Karpas-422 (cell line): ENCODE data around the gene HLA-DRB5. TPM values are rescaled to one million over a fixed set of nuclear protein-coding genes. Genes with fewer than 3 reads are reported as not detected.
"Not testable (repeated sequence)": the region's sequence is repeated elsewhere in the genome, so short reads cannot be mapped to it uniquely, and the experiment has no call there.

ENCODE experiments used
- DNase-seq: peaks from one replicate; pipeline ENCODE4 v3.0.0-alpha.2; 2015
- H2AFZ ChIP-seq: fragments of 200-600 bp; sonication (generic); 2 replicates; pipeline ENCODE4 v1.6.1; 2014; ENCODE audit warnings: antibody characterized with exemption, low read length, mixed read lengths
- H3K27ac ChIP-seq: fragments of 200-600 bp; sonication (generic); 2 replicates; pipeline ENCODE4 v1.5.1; 2014; ENCODE audit warnings: mild to moderate bottlenecking, low read length, moderate library complexity
- H3K27me3 ChIP-seq: fragments of 200-600 bp; sonication (generic); 2 replicates; pipeline ENCODE4 v1.6.1; 2014; ENCODE audit warnings: low read length, mixed read lengths
- H3K36me3 ChIP-seq: fragments of 200-600 bp; sonication (generic); 2 replicates; pipeline ENCODE4 v1.6.1; 2014; ENCODE audit warnings: low read length, mixed read lengths; ENCODE audit not compliant: insufficient read depth
- H3K4me1 ChIP-seq: fragments of 200-600 bp; sonication (generic); 2 replicates; pipeline ENCODE4 v1.6.1; 2014; ENCODE audit warnings: mild to moderate bottlenecking, low read length, mixed read lengths
- H3K4me2 ChIP-seq: fragments of 200-600 bp; sonication (generic); 2 replicates; pipeline ENCODE4 v1.6.1; 2014; ENCODE audit warnings: low read length, low read depth, mild to moderate bottlenecking; ENCODE audit not compliant: poor library complexity, severe bottlenecking
- H3K4me3 ChIP-seq: fragments of 200-600 bp; sonication (generic); 2 replicates; pipeline ENCODE4 v1.5.1; 2014; ENCODE audit warnings: mild to moderate bottlenecking, antibody characterized with exemption, low read length, mixed read lengths
- H3K79me2 ChIP-seq: fragments of 200-600 bp; sonication (generic); 2 replicates; pipeline ENCODE4 v1.6.1; 2014; ENCODE audit warnings: mild to moderate bottlenecking, low read length, mixed read lengths
- H3K9ac ChIP-seq: fragments of 200-600 bp; sonication (generic); 2 replicates; pipeline ENCODE4 v1.6.0; 2014; ENCODE audit warnings: low read length
- H3K9me2 ChIP-seq: fragments of 200-600 bp; sonication (generic), shearing (Covaris generic); replicated peaks from 2 replicates; pipeline ENCODE4 v1.6.0; 2014; ENCODE audit warnings: mild to moderate bottlenecking, low read length, moderate library complexity; ENCODE audit not compliant: insufficient read depth
- H3K9me3 ChIP-seq: fragments of 300-700, 200-600 bp; sonication (generic); 2 replicates; pipeline ENCODE4 v1.6.1; 2014; ENCODE audit warnings: low read length, mixed read lengths
- H4K20me1 ChIP-seq: fragments of 200-600 bp; sonication (generic); 2 replicates; pipeline ENCODE4 v1.6.1; 2014; ENCODE audit warnings: mild to moderate bottlenecking, antibody characterized with exemption, low read length, low read depth; ENCODE audit not compliant: insufficient read depth
- total RNA-seq: library from RNA; depleted of rRNA; stranded (reverse); fragments of >200 nt; shearing (Covaris generic); gene quantifications from 2 replicates; pipeline ENCODE4 v1.2.3, GENCODE V29; 2014; ENCODE audit warnings: low replicate concordance; rRNA removed

HLA-DRB5 gene
- 445 and 522 TPM in 2 replicates for total RNA-seq

DNA sequence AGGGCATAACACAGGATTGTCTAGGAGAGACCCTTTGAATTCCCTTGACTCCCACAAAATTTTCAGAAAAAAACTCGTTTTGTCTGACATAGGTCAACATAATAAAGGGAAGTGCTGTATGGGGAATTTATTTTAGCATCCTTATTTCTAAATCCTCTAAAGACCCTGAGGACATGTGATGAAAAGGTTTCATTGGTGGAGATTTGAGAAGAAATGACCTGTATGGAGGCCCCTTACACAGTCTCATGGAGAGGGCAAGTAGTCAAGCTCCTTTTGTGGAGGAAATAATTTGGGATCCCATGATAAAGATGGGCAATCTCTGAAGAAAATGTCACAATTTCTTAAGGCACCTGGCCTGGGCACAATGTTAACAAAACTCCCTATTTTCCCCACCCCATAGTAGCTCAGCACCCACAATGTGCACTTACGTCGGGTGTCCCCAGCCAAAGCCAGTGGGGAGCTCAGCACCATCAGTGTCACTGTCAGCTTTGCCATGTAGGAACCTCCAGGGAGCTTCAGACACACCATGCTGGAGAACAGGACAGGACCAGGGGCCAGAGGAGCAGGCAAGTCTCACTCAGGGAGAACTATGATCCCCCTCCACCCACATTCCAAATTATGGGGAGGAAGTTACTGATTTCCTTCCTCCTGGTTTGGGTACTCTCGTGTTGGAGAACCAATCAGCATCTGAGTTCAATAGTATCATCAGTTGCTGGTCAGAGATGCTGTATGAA, at the start of gene HLA-DRB5:
HLA-DRB5 (minus strand) TSS at position 591 of the 734 bp plus-strand sequence; CDS start at position 528, 63 bp downstream.
- Histone ChIP-seq H3K4me3 (peak within 1 kb of the TSS; percentile 68), H3K4me2 (peak within 1 kb of the TSS; percentile 67), H3K27me3 (no peaks in the 10 kb centered on the region), H3K4me1 (peaks cover 48% of the 10 kb centered on the region), H3K27ac (peak within 1 kb of the TSS; percentile 67), H2AFZ (peak within 1 kb of the TSS; percentile 20), H3K36me3 (0 out of 2 replicates have a peak, but pooled peaks cover 4% of the 10 kb centered on the region), H3K9ac (peak within 1 kb of the TSS; percentile 72), H3K9me3 (no peaks in the 10 kb centered on the region), H4K20me1 (no peaks in the 10 kb centered on the region), H3K79me2 (peaks cover 43% of the 10 kb centered on the region), H3K9me2 (no peaks in the 10 kb centered on the region)
- DNase-seq, result peak; percentile 89

DNA sequence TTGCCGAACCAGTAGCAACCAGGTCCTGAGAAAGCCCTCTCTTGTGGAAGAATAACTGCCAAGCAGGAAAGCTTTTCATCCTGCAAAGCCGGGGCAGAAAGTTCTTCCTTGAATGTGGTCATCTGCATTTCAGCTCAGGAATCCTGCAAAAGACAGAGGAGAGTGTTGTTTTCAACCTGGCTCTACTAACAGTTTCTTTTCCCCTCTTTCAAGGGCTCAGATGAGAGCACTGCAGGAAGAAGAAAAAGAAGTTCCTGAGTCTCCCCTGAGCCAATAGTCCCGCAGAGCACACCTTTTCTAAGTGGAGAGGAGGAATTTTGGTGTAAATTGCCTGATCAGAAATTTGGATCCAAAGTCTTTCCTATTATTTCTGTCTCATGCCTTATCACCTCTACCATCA, 48.9 kb upstream of the HLA-DRB5 start:
- no peak overlapping the region for H2AFZ ChIP-seq
- no peaks in the 10 kb centered on the region for H3K9me3 ChIP-seq
- H3K9me2 ChIP-seq, result no peaks in the 10 kb centered on the region
- peaks cover 26% of the 10 kb centered on the region for H3K36me3 ChIP-seq
- H3K4me2 ChIP-seq, result no peak overlapping the region
- no peak overlapping the region for H3K27ac ChIP-seq
- peaks cover 17% of the 10 kb centered on the region for H3K4me1 ChIP-seq
- no peak overlapping the region for H3K4me3 ChIP-seq
- no peaks in the 10 kb centered on the region for H3K27me3 ChIP-seq
- H4K20me1 ChIP-seq, result no peaks in the 10 kb centered on the region
- no peak for DNase-seq
- peaks cover 16% of the 10 kb centered on the region for H3K79me2 ChIP-seq
- H3K9ac ChIP-seq, result no peak overlapping the region

DNA sequence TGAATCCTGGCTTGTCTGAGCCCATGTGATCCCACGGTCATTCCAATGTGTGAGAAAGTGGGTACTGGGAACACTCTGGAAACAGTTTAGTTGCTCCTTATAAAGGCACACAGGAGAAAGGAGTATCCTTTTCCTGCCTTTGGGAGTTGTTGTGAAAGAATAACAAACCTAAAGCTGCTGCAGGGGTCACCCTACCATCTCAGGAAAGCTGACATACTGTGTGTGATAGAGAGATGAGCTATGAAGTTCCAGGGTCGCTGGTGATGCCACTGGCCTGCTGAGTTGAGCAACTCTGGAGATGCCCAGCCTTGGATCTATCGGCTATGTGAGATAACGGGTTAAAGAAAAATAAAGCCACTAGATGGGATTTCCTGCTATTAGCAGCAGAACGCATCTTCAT, 47.4 kb upstream of the HLA-DRB5 start:
- not testable (repeated sequence) for H3K9ac ChIP-seq, H3K27ac ChIP-seq

DNA sequence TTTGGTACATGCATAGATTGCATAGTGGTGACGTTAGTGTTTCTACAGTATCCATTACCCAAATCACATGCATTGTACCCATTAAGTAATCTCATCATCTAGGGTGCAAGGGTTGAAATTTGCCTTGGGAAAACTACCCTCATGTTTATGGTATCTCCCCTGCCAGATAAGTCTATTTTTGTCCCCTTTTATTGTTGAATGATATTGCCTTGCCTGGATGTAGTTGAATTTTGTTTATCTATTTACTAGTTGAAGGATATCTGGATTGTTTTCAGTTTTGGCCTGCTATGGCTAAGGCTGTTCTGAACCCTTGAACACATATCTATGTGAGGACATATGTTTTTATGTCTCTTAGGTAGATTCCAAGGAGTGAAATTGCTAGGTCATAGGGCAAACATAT, 46.2 kb upstream of the HLA-DRB5 start:
- Histone ChIP-seq H3K9me2 (no peaks in the 10 kb centered on the region), H3K4me3 (no peak overlapping the region), H3K9me3 (no peaks in the 10 kb centered on the region), H3K27me3 (no peaks in the 10 kb centered on the region), H3K79me2 (no peaks in the 10 kb centered on the region), H3K9ac (no peak overlapping the region), H3K36me3 (peaks cover 11% of the 10 kb centered on the region), H4K20me1 (no peaks in the 10 kb centered on the region), H3K4me1 (peaks cover 4% of the 10 kb centered on the region; the same call in 1 of the 2 replicates), H3K4me2 (no peak overlapping the region), H3K27ac (no peak overlapping the region), H2AFZ (no peak overlapping the region)
- peak; percentile 53 for DNase-seq

More for the DNA sequence above, 47.4 kb upstream of the HLA-DRB5 start:
- H3K9me2 ChIP-seq, H2AFZ ChIP-seq, H3K27me3 ChIP-seq, H3K79me2 ChIP-seq, H3K4me2 ChIP-seq, H3K4me3 ChIP-seq, H3K9me3 ChIP-seq, H4K20me1 ChIP-seq, DNase-seq: not testable (repeated sequence)
- Histone ChIP-seq H3K36me3 (peaks cover 24% of the 10 kb centered on the region), H3K4me1 (peaks cover 10% of the 10 kb centered on the region)

DNA sequence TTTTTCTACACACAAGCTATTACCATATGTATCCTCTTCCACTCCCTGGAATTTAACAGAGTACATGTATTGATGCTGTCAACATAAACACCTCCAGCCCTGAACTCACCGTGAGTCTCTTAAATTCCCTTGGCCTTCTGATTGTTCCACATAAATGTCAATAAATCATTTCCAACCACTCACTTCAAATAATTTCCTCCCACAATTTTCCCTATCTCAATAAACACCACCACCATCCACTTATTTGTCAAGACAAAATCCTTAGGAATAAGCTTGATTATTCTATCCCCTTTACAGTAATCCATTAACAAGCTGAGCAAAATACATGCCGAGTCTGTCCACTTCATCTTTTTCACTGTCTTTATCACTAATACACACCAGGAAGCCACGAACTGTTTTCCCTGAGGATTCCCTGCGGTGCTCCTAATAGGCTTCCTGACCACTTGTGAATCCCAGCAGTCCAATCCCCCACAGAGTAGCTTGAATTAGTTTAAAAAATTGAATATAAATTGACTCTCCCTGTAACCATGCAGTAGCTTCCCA, 40.3 kb upstream of the HLA-DRB5 start:
- Histone ChIP-seq H3K9me2 (no peaks in the 10 kb centered on the region), H3K79me2 (no peaks in the 10 kb centered on the region), H3K4me3 (no peak overlapping the region), H3K4me2 (no peak overlapping the region), H2AFZ (no peak overlapping the region), H3K9me3 (no peaks in the 10 kb centered on the region), H3K27me3 (no peaks in the 10 kb centered on the region), H3K4me1 (peaks cover 39% of the 10 kb centered on the region), H3K9ac (no peak overlapping the region), H3K27ac (no peak overlapping the region), H3K36me3 (no peaks in the 10 kb centered on the region), H4K20me1 (no peaks in the 10 kb centered on the region)
- DNase-seq, result peak; percentile 25

DNA sequence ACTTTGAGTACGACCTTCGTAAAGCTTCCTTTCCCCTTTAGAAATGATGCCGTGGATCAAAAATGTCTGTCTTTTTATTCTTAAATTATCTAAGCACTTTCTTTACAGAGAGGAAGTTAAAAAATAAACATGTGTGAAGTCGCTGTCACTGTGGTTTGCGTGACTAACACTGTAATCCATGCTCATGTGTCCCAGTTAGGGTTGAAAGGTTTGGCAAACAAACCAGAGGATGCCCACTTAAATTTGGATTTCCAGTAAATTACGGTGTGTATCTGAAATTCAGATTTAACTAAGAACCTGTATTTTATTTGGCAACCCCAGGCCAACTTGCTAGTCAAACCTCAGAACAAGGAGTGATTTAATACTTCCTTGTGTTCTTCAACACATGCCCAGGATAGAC, 38.5 kb upstream of the HLA-DRB5 start:
- H3K9me2 ChIP-seq, result no peaks in the 10 kb centered on the region
- DNase-seq, result peak; percentile 56
- H3K27me3 ChIP-seq, result no peaks in the 10 kb centered on the region
- H2AFZ ChIP-seq, result peak overlapping the region; percentile 97
- peak overlapping the region; percentile 11 for H3K4me2 ChIP-seq
- H3K4me3 ChIP-seq, result no peak overlapping the region
- peak overlapping the region; percentile 74 for H3K27ac ChIP-seq
- H3K4me1 ChIP-seq, result peaks cover 55% of the 10 kb centered on the region
- H3K79me2 ChIP-seq, result no peaks in the 10 kb centered on the region
- H3K36me3 ChIP-seq, result no peaks in the 10 kb centered on the region
- no peaks in the 10 kb centered on the region for H4K20me1 ChIP-seq
- H3K9me3 ChIP-seq, result no peaks in the 10 kb centered on the region
- peak overlapping the region; percentile 36; the same call in 1 of the 2 replicates for H3K9ac ChIP-seq

DNA sequence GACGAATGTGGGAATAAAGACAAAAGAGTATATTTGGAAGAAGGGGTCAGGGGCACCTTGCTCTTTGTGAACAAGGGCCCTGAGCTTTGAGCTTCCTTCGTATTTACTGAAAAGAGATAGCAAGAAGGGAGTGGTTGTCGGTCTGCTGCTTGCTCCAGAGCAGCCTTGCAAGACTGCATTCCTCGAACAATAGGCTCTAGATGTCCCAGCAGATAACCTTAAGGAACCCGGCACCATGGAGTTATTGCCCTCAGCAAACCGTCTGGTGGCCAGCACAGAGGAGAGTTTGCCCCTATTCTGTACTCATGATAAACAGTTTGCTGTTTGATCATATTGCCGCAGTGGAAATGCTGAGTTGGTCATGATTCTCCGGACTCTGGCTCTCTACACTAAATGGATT, 36.9 kb upstream of the HLA-DRB5 start:
- Histone ChIP-seq H4K20me1 (no peaks in the 10 kb centered on the region), H3K9me2 (no peaks in the 10 kb centered on the region), H3K4me2 (no peak overlapping the region), H3K4me1 (peaks cover 64% of the 10 kb centered on the region), H2AFZ (no peak overlapping the region), H3K36me3 (no peaks in the 10 kb centered on the region), H3K79me2 (no peaks in the 10 kb centered on the region), H3K27me3 (no peaks in the 10 kb centered on the region), H3K4me3 (no peak overlapping the region), H3K27ac (peak overlapping the region; percentile 94; the same call in 1 of the 2 replicates), H3K9me3 (no peaks in the 10 kb centered on the region), H3K9ac (no peak overlapping the region)
- peak; percentile 17 for DNase-seq

DNA sequence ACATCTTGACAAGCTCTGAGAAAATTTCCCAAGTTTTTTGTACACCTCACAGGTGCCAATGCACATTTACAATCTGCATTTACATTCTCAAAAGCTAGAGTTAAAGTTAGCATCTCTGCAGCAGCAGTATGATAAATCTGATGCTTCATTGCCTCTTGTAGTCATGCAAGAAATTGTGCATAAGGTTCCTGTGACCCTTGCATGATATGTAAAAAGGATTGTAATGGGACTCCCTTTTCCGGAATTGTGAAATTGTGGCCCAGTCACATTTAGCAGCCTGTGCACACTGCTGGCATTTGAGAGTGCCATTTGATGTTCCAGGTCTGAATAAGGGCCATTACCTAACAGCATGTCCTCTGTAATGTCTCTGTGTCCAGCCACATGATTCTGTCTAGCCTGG, 35.4 kb upstream of the HLA-DRB5 start:
- no peaks in the 10 kb centered on the region for H4K20me1 ChIP-seq
- H3K4me1 ChIP-seq, result peaks cover 67% of the 10 kb centered on the region
- no peaks in the 10 kb centered on the region for H3K79me2 ChIP-seq
- H3K27me3 ChIP-seq, result no peaks in the 10 kb centered on the region
- peak overlapping the region; percentile 53; the same call in 1 of the 2 replicates for H3K9ac ChIP-seq
- H3K27ac ChIP-seq, result peak overlapping the region; percentile 94
- H3K9me2 ChIP-seq, result no peaks in the 10 kb centered on the region
- no peak overlapping the region for H2AFZ ChIP-seq
- peak; percentile 90 for DNase-seq
- no peaks in the 10 kb centered on the region for H3K9me3 ChIP-seq
- no peaks in the 10 kb centered on the region for H3K36me3 ChIP-seq
- H3K4me3 ChIP-seq, result peak overlapping the region; percentile 22; the same call in 1 of the 2 replicates
- H3K4me2 ChIP-seq, result peak overlapping the region; percentile 63
